Uterus (tissue), 2 donors: ENCODE measurements around the gene PPP3CA.

ENCODE experiments used
- CTCF ChIP-seq, 4 experiments: fragments of 200-600 bp in 2 of 4; fragments of 450-650 bp in 2 of 4; sonication (generic) in 2 of 4; IDR thresholded peaks; one replicate each; pipeline ENCODE4 v1.5.1; 2016 to 2019; ENCODE audit warnings: antibody characterized with exemption in 4 of 4, mild to moderate bottlenecking in 2 of 4, moderate library complexity in 1 of 4
- POLR2A ChIP-seq, 2 donors: fragments of 450-650 bp; IDR thresholded peaks; one replicate each; pipeline ENCODE4 v1.6.1; 2016; ENCODE audit warnings: antibody characterized with exemption in 2 of 2, mild to moderate bottlenecking in 1 of 2, moderate library complexity in 1 of 2

GRCh38 chr4:101282076-101282844, 65.1 kb downstream of the PPP3CA start:
- TF ChIP-seq CTCF (IDR thresholded peaks at IDR 0.05) (no peak), POLR2A (IDR thresholded peaks at IDR 0.05) (no peak)
